GM12878 (cell line): Measurements from ENCODE around the gene KIF1C. TPM values are rescaled to one million over a fixed set of nuclear protein-coding genes. Genes with fewer than 3 reads are reported as not detected.

Experiments used
- ATAC-seq: fragments of 200-7000 bp; cut with Tn5 transposase; 3 replicates; pipeline ENCODE4 v1.9.1; 2020; ENCODE audit warnings: mild to moderate bottlenecking, moderate library complexity
- BruUV-seq: library from RNA; stranded (reverse); fragments of 400-500 nt; replicated peaks from 2 replicates; lab custom pipeline; 2021; lab: Mats Ljungman, UMichigan
- CTCF ChIA-PET: fragments of 300-600 bp; sonication (Branson Sonifier 250); formaldehyde crosslinking; extraction: SDS; loops from one replicate; lab custom pipeline; 2021; ENCODE audit warnings: inconsistent platforms; lab: Yijun Ruan, JAX
- POLR2A ChIA-PET: fragments of 350-600 bp; formaldehyde crosslinking; extraction: SDS; loops from one replicate; lab custom pipeline; 2021; ENCODE audit warnings: inconsistent platforms; lab: Charles Lee
- RAD21 ChIA-PET: fragments of 300-600 bp; sonication (Branson Sonifier 250); formaldehyde crosslinking; loops from one replicate; lab custom pipeline; 2023; ENCODE audit warnings: antibody characterized with exemption; ENCODE audit not compliant: unreplicated experiment; lab: Charles Lee
- SMC1A ChIA-PET: fragments of 300-600 bp; sonication (Branson Sonifier 250); formaldehyde crosslinking; loops from one replicate; lab custom pipeline; 2023; ENCODE audit not compliant: unreplicated experiment, uncharacterized antibody; lab: Charles Lee
- DNase-seq: peaks from one replicate; pipeline ENCODE4 v3.0.0-alpha.2; 2011; ENCODE audit warnings: low read depth, low spot score
- FAIRE-seq: peaks from 3 replicates; lab custom pipeline; 2011; peaks lifted over from hg19 to GRCh38; lab: Jason Lieb, UNC
- H2AFZ ChIP-seq: 2 replicates; pipeline ENCODE4 v1.6.0; 2011; ENCODE audit warnings: low read depth, low read length, control low read depth; ENCODE audit not compliant: control insufficient read depth
- H3K27ac ChIP-seq: 2 replicates; pipeline ENCODE4 v1.5.1; 2011; ENCODE audit warnings: control low read depth; ENCODE audit not compliant: control insufficient read depth, insufficient read depth
- H3K27me3 ChIP-seq, 2 experiments: replicated peaks in 1 of 2; 2 replicates each; pipeline versions ENCODE4 v1.6.0 to v1.6.1; 2011; ENCODE audit warnings: low read length in 1 of 2; ENCODE audit not compliant: control insufficient read depth in 2 of 2, insufficient read depth in 2 of 2
- H3K36me3 ChIP-seq, 2 experiments: 2 replicates each; pipeline ENCODE4 v1.5.1; 2011; ENCODE audit warnings: low read length in 1 of 2; ENCODE audit not compliant: control insufficient read depth in 2 of 2, insufficient read depth in 2 of 2
- H3K4me1 ChIP-seq: 2 replicates; pipeline ENCODE4 v1.6.1; 2011; ENCODE audit warnings: mild to moderate bottlenecking, low read length, moderate library complexity, mixed read lengths; ENCODE audit not compliant: control insufficient read depth, insufficient read depth
- H3K4me2 ChIP-seq: 2 replicates; pipeline ENCODE4 v1.6.0; 2011; ENCODE audit warnings: control low read depth; ENCODE audit not compliant: control insufficient read depth, insufficient read depth
- H3K4me3 ChIP-seq: fragments of 200-600 bp; sonication (generic); 2 replicates; pipeline ENCODE4 v1.5.1; 2016
- H3K79me2 ChIP-seq: 2 replicates; pipeline ENCODE4 v1.6.0; 2011; ENCODE audit warnings: low read length; ENCODE audit not compliant: control insufficient read depth, insufficient read depth
- H3K9ac ChIP-seq: 2 replicates; pipeline ENCODE4 v1.8.0; 2011; ENCODE audit warnings: low read length, control low read depth, mixed read lengths; ENCODE audit not compliant: control insufficient read depth, insufficient read depth
- H3K9me3 ChIP-seq: replicated peaks from 3 replicates; pipeline ENCODE4 v1.5.1; 2011; ENCODE audit warnings: mild to moderate bottlenecking, low read length; ENCODE audit not compliant: control insufficient read depth, insufficient read depth
- H4K20me1 ChIP-seq: 2 replicates; pipeline ENCODE4 v1.6.0; 2011; ENCODE audit not compliant: control insufficient read depth, insufficient read depth
- BCL11A ChIP-seq: IDR thresholded peaks from 2 replicates; pipeline ENCODE4 v1.6.1; 2011; ENCODE audit warnings: low read depth, low read length
- KLF5 ChIP-seq: fragments of 450-650 bp; IDR thresholded peaks from 2 replicates; pipeline ENCODE4 v1.6.1; 2014; ENCODE audit warnings: mild to moderate bottlenecking; ENCODE audit not compliant: partially characterized antibody
- MTA2 ChIP-seq: fragments of 450-650 bp; IDR thresholded peaks from 2 replicates; pipeline ENCODE4 v1.6.1; 2016; ENCODE audit warnings: low read depth, mild to moderate bottlenecking, moderate library complexity
- NFXL1 ChIP-seq: fragments of 450-650 bp; IDR thresholded peaks from 2 replicates; pipeline ENCODE4 v1.6.1; 2017; ENCODE audit warnings: antibody characterized with exemption, mild to moderate bottlenecking, borderline replicate concordance
- PRDM15 ChIP-seq: fragments of 450-650 bp; formaldehyde crosslinking; IDR thresholded peaks from 2 replicates; pipeline ENCODE4 v1.4.0; 2020; ENCODE audit warnings: mild to moderate bottlenecking, moderate library complexity
- RBBP5 ChIP-seq: fragments of 200-600 bp; sonication (generic); conservative IDR thresholded peaks from 2 replicates; pipeline ENCODE4 v1.6.1; 2016
- RELA ChIP-seq: fragments of 450-650 bp; IDR thresholded peaks from 2 replicates; pipeline ENCODE4 v1.8.0; 2014; ENCODE audit warnings: borderline replicate concordance; ENCODE audit not compliant: partially characterized antibody
- RFX5 ChIP-seq: IDR thresholded peaks from 2 replicates; pipeline ENCODE4 v1.6.1; 2011; ENCODE audit warnings: low read depth, low read length, improper control_type of control experiment
- ZNF24 ChIP-seq: fragments of 450-650 bp; IDR thresholded peaks from 2 replicates; pipeline ENCODE4 v1.6.1; 2017; ENCODE audit warnings: antibody characterized with exemption, mild to moderate bottlenecking
- WGBS: methylation state at CpG from one replicate; pipeline ENCODE4 v1.1.6; 2016; ENCODE audit warnings: low lambda C conversion rate; ENCODE audit not compliant: insufficient replicate concordance, insufficient coverage; ENCODE audit errors: missing lambda C conversion rate; 5-methylcytosine and 5-hydroxymethylcytosine counted together
- in situ Hi-C: fragments of 300-500 bp; cut with MboI; formaldehyde crosslinking; loops from 9 replicates; pipeline ENCODE4 v1.14.3; 2018; ENCODE audit warnings: mixed read lengths
- intact Hi-C: fragments of 100-400 bp; cut with micrococcal nuclease; formaldehyde crosslinking; loops from one replicate; pipeline ENCODE4 v1.14.2; 2022; ENCODE audit not compliant: unreplicated experiment
- polyA plus RNA-seq, 11 experiments: library from polyadenylated mRNA; depleted of rRNA in 4 of 11; unstranded in 6 of 11; stranded (reverse) in 5 of 11; fragments of >200 nt; fragmentation: Nextera tagmentation in 4 of 11; fragmentation: Illumina TruSeq in 1 of 11; extraction: Ambion mirVana in 4 of 11; extraction: Trizol in 1 of 11; gene quantifications; 1 replicate in 1 of 11; 2 replicates in 10 of 11; pipeline versions ENCODE4 v1.2.1 to v1.2.3, GENCODE V29; 2011 to 2016; ENCODE audit warnings: inconsistent platforms in 2 of 11, missing spikeins in 2 of 11, low read depth in 1 of 11
- total RNA-seq, 4 experiments: library from RNA; depleted of rRNA in 3 of 4; stranded (reverse); fragments of >200 nt in 3 of 4; fragmentation: Illumina TruSeq in 1 of 4; extraction: Trizol in 1 of 4; gene quantifications; 2 replicates each; pipeline versions ENCODE4 v1.2.1 to v1.2.3, GENCODE V29; 2013 to 2021
- TF ChIP-seq, protein P1 (sequence below): fragments of 450-650 bp; conservative IDR thresholded peaks from 2 replicates; pipeline ENCODE4 v1.6.1; 2017; ENCODE audit warnings: mild to moderate bottlenecking, moderate library complexity

The KIF1C gene
- total and polyA plus RNA-seq, 10 of the 15 experiments (the other 5 are each of a cell fraction or from before 2014, with no cell fraction given), result 1.4 to 65.9 (median 21.1) TPM

DNA sequence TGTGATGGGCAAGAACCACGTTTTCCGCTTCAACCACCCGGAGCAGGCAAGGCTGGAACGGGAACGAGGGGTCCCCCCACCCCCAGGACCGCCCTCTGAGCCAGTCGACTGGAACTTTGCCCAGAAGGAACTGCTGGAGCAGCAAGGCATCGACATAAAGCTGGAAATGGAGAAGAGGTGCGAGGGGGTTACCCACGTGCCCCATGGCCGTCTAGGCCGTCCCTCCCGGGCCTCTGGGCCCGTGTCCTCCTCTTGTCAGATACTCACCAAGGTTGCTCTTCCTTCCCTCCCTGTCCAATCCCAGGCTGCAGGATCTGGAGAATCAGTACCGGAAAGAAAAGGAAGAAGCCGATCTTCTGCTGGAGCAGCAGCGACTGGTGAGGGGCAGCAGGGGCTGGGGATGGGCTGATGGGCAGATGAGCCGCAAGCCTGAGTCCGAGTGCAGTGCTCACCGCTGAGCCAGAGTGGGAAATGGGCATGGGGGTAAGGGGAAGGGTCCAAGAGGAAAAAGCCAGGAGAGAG is 22.8 kb downstream of the KIF1C start:
- ChIA-PET POLR2A (no interaction called here), RAD21 (no interaction called here), CTCF (no interaction called here), SMC1A (interaction anchor here (1.4 kb wide), 1 partner anchor 42 kb away, joined by 3 read pairs; no protein-coding TSS in a partner anchor)
- Histone ChIP-seq H4K20me1 (no peaks in the 10 kb centered on the region), H3K4me1 (peaks cover 12% of the 10 kb centered on the region), H2AFZ (no peak overlapping the region), H3K9me3 (no peaks in the 10 kb centered on the region), H3K4me3 (no peak overlapping the region), H3K27ac (no peak overlapping the region), H3K79me2 (no peaks in the 10 kb centered on the region), H3K4me2 (no peak overlapping the region), H3K36me3 (peaks cover 9 to 24% of the 10 kb centered on the region in 2 experiments), H3K27me3 (no peaks in the 10 kb centered on the region), H3K9ac (no peak overlapping the region)
- DNase-seq (no peak), FAIRE-seq (no peak), ATAC-seq (no peak)
- 91% methylated on average over 20 of the region's 20 CpGs for WGBS
- in situ Hi-C loops (no loop called here), intact Hi-C loops (no loop called here)
- no TSS peak for BruUV-seq
- TF ChIP-seq RBBP5 (no peak), PRDM15 (CRISPR knock-in tag) (no peak), BCL11A (no peak), KLF5 (no peak), ZNF24 (no peak), RELA (no peak), MTA2 (no peak), NFXL1 (no peak), RFX5 (no peak)
- TF ChIP-seq, protein P1, sequence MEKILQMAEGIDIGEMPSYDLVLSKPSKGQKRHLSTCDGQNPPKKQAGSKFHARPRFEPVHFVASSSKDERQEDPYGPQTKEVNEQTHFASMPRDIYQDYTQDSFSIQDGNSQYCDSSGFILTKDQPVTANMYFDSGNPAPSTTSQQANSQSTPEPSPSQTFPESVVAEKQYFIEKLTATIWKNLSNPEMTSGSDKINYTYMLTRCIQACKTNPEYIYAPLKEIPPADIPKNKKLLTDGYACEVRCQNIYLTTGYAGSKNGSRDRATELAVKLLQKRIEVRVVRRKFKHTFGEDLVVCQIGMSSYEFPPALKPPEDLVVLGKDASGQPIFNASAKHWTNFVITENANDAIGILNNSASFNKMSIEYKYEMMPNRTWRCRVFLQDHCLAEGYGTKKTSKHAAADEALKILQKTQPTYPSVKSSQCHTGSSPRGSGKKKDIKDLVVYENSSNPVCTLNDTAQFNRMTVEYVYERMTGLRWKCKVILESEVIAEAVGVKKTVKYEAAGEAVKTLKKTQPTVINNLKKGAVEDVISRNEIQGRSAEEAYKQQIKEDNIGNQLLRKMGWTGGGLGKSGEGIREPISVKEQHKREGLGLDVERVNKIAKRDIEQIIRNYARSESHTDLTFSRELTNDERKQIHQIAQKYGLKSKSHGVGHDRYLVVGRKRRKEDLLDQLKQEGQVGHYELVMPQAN, result no peak
